SH-SY5Y (cell line): ENCODE data around the gene KMT2B.

Source experiments
- GATA2 ChIP-seq: IDR thresholded peaks from 2 replicates; pipeline ENCODE4 v1.6.1; 2011; ENCODE audit warnings: mild to moderate bottlenecking, low read depth, low read length
- GATA3 ChIP-seq: IDR thresholded peaks from 2 replicates; pipeline ENCODE4 v1.6.1; 2011; ENCODE audit warnings: low read depth, mild to moderate bottlenecking, low read length, moderate library complexity

DNA sequence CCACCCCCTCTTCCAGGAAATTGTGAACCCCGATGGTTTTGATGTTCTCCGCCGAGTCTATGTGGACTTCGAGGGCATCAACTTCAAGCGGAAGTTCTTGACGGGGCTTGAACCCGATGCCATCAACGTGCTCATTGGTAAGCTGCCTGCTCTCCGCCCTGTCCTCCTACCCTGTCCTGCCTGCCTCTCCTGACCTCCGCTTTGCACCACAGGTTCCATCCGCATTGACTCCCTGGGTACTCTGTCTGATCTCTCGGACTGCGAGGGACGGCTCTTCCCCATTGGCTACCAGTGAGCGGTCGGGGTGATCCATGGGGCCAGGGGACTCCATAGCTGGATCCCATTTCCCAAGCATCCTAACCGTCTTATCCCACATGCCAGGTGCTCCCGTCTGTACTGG lies 12.5 kb downstream of the KMT2B start:
- TF ChIP-seq GATA3, result no peak
- no peak for TF ChIP-seq GATA2
